ENCODE data around the gene ATP2A2. TPM values are rescaled to one million over a fixed set of nuclear protein-coding genes. Genes with fewer than 3 reads are reported as not detected.

ATP2A2 gene
- total RNA-seq, 1 donor from 2014 or later: 135 TPM

DNA sequence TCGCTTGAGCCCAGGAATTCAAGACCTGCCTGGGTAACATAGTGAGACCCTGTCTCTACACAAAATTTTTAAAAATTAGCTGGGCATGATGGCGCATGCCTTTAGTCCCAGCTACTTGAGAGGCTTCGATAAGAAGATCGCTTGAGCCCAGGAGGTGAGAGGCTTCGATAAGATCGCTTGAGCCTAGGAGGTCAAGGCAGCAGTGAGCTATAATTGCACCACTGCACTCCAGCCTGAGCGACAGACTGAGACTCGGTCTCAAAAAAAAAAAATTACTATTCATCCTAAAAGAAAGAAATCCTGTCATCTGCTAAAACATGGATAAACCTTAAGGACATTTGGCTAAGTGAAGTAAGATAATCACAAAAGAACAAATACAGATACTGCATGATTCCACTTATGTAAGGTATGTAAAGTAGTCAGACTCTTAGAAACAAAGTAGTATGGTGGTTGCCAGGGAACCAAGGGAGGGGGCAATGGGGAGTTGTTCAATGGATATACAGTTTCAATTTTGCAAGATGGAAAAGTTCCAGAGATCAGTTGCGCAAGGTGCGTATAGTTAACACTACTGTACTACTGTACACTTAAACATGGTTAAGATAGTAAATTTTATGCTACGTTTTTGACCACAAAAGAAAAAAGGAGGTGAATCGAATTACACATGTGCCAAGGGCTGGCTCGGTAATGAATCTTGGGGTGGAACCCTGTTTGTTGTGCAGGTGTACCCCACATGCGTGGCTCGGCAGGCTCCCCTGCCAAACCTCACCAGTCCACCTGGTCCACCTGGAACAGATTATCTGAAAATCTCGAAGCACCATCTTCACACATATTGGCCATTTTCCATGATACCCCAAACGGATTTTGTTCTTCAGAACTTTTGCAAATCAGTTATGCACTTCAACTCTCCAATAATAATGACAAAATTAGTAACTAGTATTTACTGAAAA lies 18.3 kb upstream of the ATP2A2 start:
- no peak for DNase-seq

DNA sequence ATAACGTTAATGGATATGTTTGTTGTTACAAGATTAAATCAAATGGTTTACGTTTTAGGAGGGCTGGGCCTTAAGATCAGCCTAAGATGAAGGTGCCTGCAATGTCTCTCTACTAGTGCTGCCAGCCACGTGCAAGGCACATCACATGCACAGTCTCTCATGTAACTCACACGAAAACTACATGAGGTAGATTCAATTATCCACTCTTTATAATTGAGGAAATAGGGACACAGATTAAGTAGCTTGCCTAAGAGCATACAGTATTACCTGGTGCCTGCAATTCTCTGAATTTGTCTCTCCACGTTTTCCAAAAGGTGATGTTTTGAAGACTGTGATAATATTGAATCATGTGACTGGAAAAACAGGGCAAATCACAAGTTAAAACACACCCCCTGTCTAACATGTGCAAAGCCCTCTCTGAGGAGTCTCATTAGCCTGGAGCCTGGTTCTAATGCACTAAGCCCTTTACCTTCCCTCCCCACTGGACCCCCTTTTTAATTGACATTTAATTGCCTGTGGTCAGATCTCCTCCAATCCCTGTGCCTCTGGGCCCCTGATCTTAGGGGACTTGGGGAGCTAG lies 14.6 kb upstream of the ATP2A2 start:
- DNase-seq: no peak

DNA sequence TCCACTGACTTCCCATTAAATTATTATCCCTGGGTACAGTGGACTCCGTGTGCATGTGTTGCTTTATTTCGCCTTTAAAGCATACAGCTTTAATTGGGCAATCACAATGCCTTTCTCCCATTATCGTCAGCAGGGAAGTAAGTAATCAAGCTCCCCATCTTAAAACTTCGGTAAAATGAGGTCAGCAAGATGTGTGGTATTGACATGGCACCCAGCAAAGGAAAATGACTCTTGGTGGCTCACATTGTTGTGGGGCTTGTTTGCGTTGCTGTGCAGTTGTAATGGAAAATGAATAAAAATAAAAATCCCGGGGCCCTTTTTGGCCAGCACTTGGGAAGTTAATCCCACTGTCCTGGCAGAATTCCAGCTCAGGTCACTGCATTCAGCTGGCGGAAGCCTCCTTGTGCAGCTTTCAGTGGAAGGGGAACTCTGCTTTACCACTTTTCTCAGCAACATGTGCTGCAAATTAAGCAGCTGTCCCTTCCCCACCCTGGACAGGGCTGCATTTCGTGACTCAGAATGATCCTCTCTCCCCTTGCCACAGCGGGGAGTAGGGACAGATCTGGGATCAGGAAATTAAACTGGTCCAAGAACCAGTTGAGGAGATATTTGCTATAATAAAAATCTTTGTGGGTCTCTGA lies 13.9 kb upstream of the ATP2A2 start:
- DNase-seq: peak; percentile 69

DNA sequence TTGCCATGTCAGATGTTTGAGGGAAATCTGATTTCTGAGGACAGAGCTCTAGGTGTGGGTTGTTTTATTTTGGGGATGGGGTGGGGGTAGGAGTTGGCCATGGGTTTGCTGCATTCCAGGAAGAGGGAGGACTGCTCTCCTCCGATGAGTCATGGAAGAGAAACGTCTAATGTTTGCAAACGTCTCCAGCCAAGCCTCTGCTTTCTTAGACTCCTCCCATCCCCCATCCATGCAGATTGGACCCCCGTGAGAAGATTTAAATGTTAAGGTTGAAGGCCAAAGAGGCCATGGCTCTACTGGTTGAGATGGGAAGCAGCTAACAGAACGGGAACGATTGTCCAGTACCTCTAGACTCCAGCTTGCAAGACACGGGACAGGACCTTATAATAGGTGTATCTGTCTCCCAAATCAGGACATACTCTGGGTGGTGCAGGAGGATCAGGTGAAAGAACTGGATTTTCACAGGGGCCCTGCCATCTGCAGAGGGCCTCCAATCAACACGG lies 11.4 kb upstream of the ATP2A2 start:
- peak; percentile 6 for DNase-seq

DNA sequence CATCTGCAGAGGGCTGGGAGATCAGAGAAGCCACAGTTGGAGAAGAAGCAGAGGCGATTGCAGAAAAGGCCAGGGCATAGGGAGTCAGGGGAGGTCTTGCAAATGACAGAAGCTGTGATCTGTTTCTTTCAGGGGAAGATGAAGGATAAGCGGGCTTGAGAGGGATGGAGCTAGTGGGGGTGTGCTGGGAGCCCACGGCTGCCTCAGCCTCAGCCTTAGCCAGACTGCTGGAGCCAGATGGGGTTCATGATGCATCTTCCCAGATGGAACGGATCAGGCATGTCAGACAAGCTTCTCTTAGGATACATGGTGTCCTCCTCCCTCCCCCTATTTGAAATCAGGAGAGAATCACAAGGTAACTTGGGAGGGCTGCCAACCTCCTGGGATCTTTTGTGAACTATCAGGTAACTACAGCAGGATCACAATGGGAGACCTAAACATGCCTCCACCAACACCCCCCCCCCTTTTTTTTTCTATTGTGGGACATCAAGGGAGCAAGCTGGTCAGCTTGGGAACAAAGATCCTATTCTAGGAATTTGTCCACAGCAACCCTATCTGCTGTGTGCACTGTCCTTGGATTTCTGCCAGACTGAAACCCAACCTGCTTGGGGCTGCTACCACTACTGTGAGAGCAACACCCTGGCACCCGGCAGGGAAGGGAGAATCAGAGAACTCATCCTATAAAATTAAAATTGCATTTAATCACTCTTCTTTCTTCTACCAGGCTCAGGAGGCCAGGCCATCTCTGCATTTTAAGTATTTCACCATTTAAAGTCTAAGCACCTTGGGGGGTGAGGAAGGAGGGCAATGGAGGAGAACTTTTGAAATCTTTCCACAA lies 10.7 kb upstream of the ATP2A2 start:
- DNase-seq: peak; percentile 28

DNA sequence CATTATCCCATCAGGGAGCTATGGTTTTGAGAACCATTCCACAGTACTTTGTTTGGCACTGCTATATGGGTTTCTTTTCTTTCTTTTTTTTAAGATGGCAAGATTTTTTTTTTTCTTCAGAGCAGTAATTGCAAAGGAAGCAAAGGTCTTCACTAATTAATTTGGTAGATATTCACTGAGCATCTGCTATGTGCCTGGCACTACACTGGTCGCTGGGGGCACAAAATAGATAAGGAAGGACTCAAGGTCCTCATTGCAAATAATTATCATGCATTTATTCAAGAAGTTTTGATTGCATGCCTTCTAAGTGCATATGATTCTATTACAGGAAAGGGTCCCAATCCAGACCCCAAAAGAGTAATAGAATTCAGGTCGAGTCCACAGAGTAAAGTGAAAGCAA lies 10.0 kb upstream of the ATP2A2 start:
- DNase-seq: no peak

DNA sequence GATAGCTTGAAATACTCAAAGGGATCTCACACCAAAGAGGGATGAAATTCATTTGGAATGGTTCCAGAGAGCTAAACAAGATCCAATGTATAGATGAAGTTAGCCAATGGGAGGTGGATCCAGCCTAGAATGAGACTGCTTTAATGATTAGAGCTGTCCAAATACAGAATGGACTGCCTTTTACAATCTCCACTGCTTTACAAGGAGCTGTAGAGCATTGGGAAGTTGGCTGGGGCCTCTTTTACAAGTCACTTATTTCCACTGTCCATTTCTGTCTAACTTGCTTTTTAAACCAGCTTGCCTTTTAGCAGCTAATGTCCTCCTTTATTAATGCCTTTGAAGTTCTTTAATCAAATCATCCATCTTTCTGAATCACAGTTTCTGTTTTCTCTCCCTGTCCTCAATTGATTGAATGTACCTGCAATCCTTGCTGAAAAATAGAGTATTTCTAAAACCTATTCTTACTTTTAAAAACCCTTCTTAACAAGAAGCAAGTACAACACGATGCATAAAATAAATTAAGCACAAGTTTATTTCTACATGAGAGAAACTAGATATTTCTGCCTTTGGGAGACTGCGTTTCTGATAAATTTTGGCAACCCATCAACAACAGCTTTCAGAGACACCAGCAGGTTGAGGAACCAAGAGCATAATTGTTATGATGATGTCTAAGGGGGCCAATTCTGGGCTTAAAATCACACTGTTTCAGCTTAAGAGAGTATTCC lies 3.4 kb upstream of the ATP2A2 start:
- DNase-seq: no peak

DNA sequence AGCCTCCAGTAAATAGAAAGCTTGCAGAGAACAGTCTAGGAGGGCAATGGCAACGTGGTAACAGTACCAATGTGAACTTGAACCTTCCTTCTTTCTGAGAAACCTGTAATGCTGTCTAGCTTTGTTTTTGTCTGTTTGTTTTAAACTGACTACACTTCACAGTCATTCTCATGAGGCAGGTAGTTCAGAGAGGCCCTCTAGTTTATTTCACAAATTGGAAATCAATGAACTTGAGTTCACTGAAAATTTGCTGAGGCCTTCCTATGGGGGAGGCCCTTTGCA lies 2.9 kb upstream of the ATP2A2 start:
- DNase-seq: no peak

DNA sequence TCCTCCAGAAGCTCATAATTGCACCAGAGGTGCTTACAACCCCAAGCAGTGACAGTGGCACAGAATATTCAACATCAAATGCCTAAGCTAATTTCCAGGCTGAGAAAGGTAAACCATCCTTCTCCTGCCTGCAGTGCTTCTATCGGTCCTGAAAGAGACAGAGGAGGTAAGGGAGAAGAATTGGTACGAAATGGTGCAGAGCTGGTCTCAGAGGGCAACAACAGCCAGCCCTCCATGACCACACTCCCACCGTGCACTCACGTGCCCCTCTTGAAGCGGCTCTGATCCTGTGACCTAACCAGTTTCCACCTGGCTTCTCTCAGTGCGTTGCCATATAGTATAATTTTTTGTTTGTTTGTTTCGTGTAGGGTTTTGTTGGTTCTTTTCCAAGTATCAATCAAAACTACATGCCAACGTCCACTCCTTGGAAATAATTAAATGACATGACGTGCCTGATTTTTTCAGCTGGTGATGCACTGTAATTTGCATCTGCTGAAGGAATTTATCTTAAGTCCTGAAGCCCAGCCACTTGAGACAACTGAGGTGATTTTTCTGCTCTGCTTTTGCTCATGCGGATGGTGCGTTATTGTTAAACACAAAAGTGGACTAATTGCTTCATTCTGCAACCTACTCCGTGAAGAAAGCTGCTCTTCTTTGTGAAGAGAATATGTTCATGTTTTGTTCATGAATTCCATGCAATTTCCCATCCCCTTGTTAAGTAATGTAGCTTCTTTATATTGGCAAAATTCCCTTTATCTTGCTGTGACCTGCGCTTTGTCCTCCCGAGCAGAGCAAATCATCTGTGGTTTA lies 1.3 kb upstream of the ATP2A2 start:
- no peak for DNase-seq

DNA sequence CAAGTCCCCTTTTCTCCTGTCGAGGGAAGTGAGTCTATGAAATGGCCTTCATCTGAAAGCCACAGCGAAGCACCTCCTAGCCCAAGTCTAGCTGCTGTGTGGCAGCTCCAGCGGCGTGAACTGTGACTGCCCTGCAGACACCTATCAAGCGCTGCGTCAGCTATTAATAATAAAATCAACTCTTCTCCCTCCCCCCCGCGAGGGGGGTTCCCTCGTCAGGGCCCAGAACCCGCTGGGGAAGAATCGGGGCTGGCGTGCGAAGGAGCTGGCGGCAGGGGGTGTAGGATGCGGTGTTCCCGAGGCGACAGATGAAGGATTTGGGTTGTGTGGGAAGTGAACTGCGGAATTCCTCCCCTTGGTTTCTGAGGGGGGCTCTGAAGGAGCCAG lies 662 bp upstream of the ATP2A2 start:
- peak; percentile 44 for DNase-seq

DNA sequence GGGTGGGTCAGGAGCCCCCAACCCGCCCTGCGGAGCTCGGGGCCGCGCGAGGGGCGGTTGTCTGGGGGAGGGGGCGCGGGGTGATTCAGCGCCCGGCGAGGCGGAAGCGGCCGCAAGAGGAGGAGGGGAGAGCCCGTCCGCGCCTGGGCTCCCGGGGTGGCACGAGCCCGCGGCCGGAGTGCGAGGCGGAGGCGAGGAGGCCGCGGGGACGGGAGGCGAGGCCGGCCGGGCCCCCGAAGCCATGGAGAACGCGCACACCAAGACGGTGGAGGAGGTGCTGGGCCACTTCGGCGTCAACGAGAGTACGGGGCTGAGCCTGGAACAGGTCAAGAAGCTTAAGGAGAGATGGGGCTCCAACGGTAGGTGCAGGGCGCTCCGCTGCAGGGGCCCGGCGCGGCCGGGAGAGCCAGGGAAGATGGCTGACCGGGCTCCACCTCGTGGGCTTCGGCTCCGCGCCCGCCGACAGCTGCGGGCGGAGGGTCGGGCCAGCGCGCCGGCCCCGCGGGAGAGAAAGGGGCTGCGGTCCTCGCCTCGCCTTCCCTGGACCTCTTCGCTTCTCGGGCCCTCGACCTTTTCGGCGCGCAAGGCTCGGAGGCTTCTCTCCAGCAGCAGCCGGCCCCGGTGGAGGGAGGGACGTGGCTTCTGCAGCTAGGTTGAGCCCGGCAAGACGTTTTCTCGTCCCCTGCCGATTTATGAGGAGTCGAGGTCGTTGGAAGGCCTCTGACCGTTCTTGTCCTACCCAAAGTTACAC lies 677 bp downstream of the ATP2A2 start:
- DNase-seq: peak; percentile 30

DNA sequence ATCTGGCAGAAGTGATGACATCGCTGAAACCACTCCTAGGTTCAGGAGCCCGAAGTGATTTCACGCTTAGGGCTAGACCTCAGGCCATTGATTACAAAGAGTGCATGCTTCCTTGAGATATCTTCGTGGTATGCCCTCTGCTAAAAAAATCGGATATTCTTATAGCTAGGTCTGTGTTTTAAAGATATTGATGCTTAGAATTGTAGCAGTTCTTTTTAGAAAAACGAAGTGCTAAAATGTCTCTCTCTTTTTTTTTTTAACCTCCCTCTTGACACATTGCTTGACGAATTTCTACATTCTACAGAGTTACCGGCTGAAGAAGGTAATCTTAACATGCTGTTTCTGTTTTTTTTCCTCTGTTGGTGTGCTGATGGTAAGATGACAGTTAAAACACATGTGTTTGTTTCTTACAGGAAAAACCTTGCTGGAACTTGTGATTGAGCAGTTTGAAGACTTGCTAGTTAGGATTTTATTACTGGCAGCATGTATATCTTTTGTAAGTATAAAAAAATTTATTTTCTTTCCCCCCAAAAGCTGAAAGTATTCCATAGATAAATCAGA lies 1.3 kb downstream of the ATP2A2 start:
- no peak for DNase-seq

DNA sequence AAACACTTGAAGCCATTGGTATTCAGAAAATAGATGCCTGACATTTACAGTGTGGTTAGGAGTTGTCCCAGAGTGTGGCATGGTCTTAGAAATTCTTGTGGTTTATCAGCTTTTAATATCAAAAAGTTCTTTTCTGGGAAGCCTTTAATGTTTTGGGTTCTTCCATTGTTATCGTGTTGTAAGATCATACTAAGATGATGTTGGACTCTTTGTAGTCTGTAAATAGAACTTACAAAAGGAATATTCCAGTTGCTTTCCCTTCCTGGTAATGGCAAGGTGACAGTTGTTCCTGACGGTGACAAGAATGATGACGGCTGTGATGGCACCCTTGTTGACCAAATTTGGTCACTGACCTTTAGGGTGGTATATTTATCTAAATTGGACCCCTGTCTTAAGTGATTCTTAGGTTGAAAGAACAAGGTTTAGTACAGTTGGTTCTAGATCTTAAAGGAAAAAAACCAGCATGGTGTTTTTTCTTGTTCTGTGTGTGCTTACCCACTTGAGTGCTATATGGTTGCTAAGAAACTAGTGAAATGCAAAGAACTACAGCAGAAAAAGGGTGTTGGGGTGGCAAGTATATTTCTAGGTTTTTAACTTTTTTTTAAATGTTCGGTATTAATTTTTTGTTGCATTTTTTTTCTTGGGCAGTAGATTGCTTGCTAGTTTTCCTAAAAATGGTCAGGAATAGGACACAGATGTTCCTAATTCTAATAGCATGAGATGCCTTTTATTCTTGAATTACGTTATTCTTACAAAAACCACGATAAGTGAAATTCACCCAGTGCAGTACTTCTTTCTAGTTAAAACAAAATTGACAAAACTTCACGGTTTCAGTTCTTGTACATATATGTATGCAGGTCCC lies 2.1 kb downstream of the ATP2A2 start:
- DNase-seq: no peak

DNA sequence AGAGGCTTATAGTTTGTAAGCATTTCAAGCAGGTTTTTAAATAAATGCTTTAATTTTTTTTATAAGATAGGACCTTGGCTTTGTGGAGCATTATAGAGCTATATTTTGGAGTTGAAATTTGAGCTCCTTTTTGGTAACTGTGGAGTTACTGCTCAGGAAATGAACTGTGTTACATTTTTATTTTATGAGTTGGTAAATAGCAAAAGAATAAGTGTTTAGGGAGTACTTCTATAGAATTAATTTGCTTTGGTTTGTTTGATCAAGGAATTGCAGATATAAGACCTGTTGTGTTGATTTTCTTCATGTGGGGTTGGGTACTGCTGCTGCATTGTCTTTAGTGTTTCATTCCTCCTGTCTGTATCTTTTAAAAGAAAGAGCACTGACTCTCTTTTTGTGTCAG lies 3.5 kb downstream of the ATP2A2 start:
- no peak for DNase-seq

DNA sequence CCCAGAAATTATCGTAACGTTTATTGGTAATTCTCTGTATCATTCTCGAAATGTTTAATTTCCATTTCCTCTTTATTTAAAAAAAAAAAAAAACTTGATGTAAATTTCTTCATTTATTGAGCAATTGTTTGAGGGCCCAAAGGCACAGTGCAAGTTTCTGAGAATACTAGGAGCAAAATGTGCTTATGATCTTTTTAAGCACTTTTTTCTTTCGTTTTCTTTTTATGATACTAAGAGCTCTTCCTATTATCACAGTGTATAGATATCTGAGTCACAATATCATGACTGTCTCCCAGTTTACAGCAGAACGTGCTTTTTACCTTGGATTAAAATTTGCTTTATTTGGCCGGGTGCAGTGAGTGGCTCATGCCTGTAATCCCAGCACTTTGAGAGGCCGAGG lies 5.6 kb downstream of the ATP2A2 start:
- DNase-seq: no peak

DNA sequence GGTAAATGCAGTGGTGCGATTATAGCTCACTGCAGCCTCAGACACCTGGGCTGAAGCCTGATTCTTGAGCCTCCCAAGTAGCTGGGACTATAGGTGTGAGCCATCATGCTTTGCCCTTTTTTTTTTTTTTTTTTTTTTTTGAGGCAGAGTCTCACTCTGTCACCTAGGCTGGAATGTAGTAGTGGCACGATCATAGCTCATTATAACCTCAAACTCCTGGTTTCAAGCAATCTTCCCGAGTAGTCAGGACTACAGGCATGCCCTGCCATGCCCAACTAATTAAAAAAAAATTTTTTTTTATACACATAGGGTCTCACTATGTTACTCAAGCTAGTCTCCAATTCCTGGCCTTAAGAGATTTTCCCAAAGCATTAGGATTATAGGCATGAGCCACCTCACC lies 6.9 kb downstream of the ATP2A2 start:
- no peak for DNase-seq

DNA sequence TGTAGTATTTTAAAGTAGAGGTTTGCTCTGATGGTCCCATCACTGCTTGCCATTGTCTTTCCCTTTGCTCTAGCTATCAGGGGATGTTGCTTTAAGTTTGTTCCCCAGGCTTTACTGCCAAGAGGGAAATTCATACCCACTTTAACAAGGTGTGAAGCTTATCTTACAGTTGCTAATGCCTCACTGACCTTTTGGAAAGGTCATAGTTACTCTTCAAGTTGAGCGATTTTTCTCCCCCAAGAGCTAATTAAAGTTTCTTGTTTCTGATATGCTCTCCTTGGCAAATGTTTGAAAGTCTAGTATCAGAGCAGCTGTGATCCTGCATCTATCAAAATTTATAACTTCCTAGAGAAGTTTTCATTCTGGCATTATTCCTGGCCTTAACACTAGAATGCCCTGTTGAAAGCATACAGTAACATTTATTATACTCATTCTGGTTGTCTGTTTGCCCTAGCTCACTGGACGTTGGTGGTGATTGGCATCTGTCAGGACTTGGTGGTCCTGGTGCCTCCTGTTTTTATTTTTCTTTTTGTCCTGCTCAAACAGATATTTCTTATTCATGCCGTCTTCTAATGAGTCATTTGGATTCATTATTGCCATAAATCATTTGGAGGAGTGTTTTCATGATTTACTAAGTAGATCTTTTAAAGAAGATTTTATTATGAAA lies 8.1 kb downstream of the ATP2A2 start:
- no peak for DNase-seq

DNA sequence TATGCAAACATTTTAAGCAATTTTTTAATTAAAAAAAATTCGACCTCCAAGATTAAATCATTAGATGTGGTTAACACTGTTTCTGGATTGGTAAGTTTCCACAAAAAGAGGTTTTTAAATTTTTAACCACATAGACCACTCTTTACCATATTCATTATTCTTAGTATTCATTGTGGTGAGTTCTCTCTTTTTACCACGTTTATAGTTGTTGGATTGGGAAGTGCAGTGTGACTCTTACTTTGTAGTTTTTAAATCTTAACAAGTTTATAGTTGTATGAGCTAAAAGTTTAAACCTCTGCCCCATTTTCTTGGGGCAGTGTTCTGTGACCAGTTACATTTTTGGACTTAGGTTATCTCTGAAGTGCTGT lies 8.6 kb downstream of the ATP2A2 start:
- DNase-seq: no peak

Measured in skin of body (tissue), 2 donors.